Posterior cingulate gyrus (tissue), 11 donors: ENCODE measurements around the gene FBXL16.
A peak's percentile ranks its signal among the peaks of the same experiment; 100 is the strongest.
"Not testable (repeated sequence)": the region's sequence is repeated elsewhere in the genome, so short reads cannot be mapped to it uniquely, and the experiment has no call there.

ENCODE experiments used
- DNase-seq, 10 donors: peaks; one replicate each; pipeline versions ENCODE4 v3.0.0 to v3.0.0-alpha.2; 2020 to 2021; ENCODE audit warnings: mixed read lengths in 3 of 10
- intact Hi-C: fragments of 100-400 bp; cut with DNase I; formaldehyde crosslinking; loops from one replicate; pipeline ENCODE4 v1.15.1; 2023

FBXL16 gene

GRCh38 chr16:694187-694862 is 11.3 kb downstream of the FBXL16 start:
- DNase-seq: peak in 1 of 10 donors; percentile 70
- intact Hi-C loops: no loop called here

- intact Hi-C loops: no loop called here
- DNase-seq: no peak
These were observed 11.8 kb downstream of the FBXL16 start for GRCh38 chr16:693766-694165.

GRCh38 chr16:693364-693763 is 12.2 kb downstream of the FBXL16 start:
- no peak for DNase-seq
- intact Hi-C loops: no loop called here

- intact Hi-C loops: no loop called here
- no peak for DNase-seq
These were observed 13.1 kb downstream of the FBXL16 start for GRCh38 chr16:692356-693108.

- intact Hi-C loops, DNase-seq: not testable (repeated sequence)
These were observed 14.4 kb downstream of the FBXL16 start for GRCh38 chr16:691242-691641.

GRCh38 chr16:689175-689897 is 16.3 kb downstream of the FBXL16 start:
- DNase-seq: no peak
- intact Hi-C loops: no loop called here

GRCh38 chr16:687499-687898 is 18.1 kb downstream of the FBXL16 start:
- no peak for DNase-seq
- intact Hi-C loops: no loop called here

GRCh38 chr16:686459-687260 is 18.9 kb downstream of the FBXL16 start:
- intact Hi-C loops: no loop called here
- DNase-seq: peak in 1 of 10 donors; percentile 71

- intact Hi-C loops: no loop called here
- DNase-seq: peak in 1 of 10 donors; percentile 79
These were observed 19.6 kb downstream of the FBXL16 start for GRCh38 chr16:685967-686366.

- intact Hi-C loops: no loop called here
- DNase-seq: peak in 1 of 10 donors; percentile 70
These were observed 20.5 kb downstream of the FBXL16 start for GRCh38 chr16:684961-685696.

GRCh38 chr16:684071-684794 is 21.4 kb downstream of the FBXL16 start, which contains the start of gene JMJD8:
Gene JMJD8, minus strand, starts transcription at chr16:684334. Its CDS starts 15 bp downstream, at chr16:684319.
- intact Hi-C loops: no loop called here
- peak; percentile 96 to 99 (median 98) for DNase-seq

GRCh38 chr16:683396-684070 is 22.1 kb downstream of the FBXL16 start:
- no peak for DNase-seq

GRCh38 chr16:682493-683395 is 22.9 kb downstream of the FBXL16 start:
- no peak for DNase-seq
- intact Hi-C loops: no loop called here

More at GRCh38 chr16:683396-684070, 22.1 kb downstream of the FBXL16 start:
- intact Hi-C loops: no loop called here

- DNase-seq: no peak
- intact Hi-C loops: no loop called here
These were observed 23.7 kb downstream of the FBXL16 start for GRCh38 chr16:681746-682427.

- peak in 1 of 10 donors; percentile 75 for DNase-seq
- intact Hi-C loops: no loop called here
These were observed 24.4 kb downstream of the FBXL16 start for GRCh38 chr16:680967-681745.

GRCh38 chr16:680625-680945 is 25.0 kb downstream of the FBXL16 start:
- intact Hi-C loops: no loop called here
- no peak for DNase-seq
